Measurements from ENCODE around the gene PTPRM.
"Not testable (repeated sequence)": the region's sequence is repeated elsewhere in the genome, so short reads cannot be mapped to it uniquely, and the experiment has no call there.

The PTPRM gene

DNA sequence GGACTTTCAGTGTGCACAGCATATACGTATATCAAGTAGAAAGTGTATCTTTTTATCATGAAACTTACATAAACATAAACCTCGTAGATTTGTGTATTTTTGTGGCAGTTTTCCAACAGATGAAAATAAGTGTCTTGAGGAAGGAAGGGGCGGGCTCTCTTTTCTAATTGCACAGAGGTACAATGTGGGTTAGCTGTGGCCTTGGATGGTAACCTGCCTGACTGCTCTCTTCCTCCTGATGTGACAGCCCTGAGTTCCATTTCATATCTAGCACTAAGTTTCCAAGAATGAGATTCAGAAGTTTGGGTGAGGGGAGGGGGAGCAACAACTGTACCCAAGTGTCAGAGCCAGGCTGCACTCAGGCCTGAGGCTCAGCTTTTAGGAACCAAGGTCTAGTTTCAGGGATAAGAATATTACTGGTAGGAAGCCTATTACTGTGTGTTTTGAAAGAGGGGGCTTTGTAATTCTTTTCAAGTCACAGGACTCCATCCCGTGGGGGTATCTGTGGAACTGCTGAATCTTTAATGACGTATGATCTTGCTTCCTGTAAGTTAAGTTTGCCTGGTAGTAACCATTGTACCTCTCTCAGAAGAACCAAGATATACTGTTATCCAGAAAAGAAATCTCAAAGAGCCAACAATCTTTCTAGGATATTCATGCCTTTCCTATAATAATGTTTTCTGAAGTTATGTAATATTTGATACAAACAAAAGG, 483.7 kb downstream of the PTPRM start:
- DNase-seq (ENCODE audit: low spot score): no peak

DNA sequence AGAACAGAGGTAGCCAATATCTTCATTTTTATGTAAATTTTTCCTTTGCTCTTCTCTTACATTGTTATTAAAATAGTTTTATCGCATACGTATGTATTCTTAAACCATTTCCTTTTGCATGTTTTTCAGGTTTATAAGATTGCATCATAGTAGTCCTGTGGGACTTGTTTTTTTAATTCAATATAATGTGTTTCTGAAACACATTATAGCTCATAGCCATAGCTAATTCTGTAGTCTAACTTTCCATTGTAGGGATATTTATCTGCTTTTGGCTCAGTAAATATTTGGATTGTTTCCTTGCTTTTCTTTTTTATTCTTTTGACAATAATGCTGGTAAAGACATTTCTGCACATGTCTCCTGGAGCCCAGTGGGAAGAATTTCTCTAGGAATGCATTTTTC, 484.3 kb downstream of the PTPRM start:
- DNase-seq (ENCODE audit: low spot score): no peak

DNA sequence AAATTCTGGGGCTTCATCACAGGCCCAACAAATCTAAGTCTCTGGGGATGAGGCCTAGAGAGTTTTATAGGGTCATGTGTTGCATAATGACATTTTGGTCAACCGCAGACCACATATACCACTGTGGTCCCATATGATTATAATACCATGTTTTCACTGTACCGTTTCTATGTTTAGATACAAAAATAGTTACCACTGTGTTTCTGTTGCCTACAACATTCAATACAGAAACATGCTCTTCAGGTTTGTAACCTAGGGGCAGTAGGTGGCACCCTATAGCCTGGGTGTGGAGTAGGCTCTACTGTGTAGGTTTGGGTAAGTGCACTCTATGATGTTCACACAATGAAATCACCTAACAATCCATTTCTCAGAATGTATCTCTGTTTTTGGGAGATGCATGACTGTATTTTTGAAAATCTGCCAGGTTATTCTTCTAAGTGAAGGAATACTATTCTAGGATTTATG, 485.2 kb downstream of the PTPRM start:
- peak; percentile 2 for DNase-seq (ENCODE audit: low spot score)

DNA sequence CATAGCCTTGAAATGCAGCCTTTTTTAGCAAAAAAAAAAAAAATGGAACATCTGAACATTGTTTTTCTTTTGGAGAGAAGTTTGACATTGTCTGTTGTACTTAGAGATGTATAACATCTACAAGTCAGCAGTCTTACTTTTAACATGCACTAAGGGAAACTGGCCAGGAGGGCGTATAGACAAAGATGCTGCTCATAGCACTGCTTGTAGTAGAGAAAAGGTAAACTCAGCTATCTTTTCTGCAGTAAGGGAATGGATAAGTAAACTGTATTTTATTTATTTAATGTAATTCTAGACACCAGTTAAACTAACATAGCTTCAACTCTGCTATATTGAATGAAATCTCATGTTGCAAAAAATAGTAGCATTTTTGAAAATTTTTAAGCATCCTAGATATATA, 489.6 kb downstream of the PTPRM start:
- no peak for DNase-seq (ENCODE audit: low spot score)

DNA sequence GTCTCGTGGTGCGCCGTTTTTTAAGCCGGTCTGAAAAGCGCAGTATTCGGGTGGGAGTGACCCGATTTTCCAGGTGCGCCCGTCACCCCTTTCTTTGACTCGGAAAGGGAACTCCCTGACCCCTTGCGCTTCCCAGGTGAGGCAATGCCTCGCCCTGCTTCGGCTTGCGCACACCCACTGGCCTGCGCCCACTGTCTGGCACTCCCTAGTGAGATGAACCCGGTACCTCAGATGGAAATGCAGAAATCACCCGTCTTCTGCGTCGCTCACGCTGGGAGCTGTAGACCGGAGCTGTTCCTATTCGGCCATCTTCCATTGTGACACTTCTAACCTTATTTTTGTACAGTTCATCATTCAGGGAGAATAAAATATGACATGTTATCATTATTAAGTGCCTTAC, 496.0 kb downstream of the PTPRM start:
- DNase-seq (ENCODE audit: low spot score): not testable (repeated sequence)

DNA sequence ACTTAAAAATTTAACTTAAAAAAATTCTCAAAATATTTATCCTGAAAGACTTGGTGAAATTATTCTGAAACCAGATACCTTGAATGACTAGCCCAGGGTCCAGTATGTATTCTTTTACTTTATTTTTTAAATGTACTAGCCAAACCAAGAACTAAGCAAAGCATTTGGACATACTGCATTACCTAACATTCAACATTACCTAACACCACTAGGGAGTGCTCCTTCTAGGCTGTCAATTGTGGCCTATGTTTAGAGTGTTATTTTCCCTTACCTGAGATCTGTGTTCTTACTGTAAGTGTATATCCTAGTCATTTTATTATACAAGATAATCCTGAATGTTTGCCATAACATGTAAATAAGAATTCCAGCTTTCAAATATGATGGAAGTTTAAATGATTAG, 496.6 kb downstream of the PTPRM start:
- no peak for DNase-seq (ENCODE audit: low spot score)

DNA sequence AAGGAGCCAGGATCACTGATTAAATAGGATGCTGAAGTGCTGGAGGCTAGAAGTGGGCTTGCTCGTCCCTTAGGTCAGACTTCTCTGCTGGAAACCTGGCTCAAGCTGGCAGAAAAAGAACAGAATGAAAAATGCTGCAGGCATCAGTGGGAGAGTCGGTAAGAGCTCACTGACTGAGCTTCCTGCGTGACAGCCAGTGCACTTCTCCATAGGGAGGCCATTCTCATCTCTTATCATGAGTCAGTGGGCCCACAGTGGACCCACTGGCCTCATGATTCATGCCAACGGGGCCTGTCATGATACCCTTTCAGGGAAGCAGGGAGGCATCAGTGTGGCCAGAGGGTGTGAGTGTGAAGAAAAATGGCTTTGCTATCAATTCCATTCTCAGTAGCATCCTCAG, 498.2 kb downstream of the PTPRM start:
- no peak for DNase-seq (ENCODE audit: low spot score)

DNA sequence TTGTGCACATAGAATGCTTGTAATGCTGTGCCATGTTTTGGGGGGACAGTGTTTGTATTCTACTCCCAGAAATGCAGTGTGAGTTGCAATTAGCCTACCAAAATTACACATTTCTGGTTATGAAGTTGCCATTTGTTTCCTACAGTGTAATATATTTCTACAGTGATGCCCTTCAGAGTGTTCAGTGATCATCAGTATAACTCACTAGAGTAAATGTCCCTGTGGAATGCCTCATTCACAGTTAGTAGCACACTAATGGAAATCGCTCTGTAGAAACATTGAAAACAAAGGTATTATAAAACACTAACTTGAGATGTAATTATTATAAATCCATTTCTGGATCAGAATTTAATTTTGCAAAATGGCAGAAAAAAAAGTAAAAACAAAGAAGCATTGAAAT, 498.7 kb downstream of the PTPRM start:
- DNase-seq (ENCODE audit: low spot score): no peak

DNA sequence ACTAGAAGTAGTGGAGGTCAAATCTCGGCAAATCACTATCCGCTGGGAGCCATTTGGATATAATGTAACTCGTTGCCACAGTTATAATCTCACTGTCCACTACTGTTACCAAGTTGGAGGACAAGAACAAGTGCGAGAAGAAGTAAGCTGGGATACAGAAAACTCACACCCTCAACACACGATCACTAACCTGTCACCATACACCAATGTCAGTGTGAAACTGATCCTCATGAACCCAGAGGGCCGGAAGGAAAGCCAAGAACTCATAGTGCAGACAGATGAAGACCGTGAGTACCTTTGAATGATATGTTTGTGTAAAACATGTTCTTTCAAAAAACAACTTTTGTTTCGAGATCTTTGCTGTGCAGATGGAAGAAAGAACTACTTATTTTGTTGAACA, 502.6 kb downstream of the PTPRM start:
- DNase-seq (ENCODE audit: low spot score): no peak

DNA sequence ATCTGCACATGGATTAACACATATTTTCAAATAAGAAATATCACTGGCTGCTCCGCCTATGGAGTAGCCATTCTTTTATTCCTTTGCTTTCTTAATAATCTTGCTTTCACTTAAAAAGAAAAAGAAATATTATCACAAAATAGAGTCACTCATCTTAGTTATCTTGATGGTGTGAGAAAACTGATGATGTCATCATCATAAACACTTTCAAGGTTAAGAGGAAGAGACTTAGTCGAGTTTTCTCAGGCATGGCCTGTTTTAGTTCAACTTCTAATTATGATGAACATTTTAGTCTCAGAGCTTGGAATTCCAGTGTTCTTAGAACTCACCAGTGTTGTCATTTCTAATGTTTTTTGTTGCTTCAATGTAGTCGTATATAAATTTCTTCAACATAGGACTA, 506.1 kb downstream of the PTPRM start:
- no peak for DNase-seq (ENCODE audit: low spot score)

DNA sequence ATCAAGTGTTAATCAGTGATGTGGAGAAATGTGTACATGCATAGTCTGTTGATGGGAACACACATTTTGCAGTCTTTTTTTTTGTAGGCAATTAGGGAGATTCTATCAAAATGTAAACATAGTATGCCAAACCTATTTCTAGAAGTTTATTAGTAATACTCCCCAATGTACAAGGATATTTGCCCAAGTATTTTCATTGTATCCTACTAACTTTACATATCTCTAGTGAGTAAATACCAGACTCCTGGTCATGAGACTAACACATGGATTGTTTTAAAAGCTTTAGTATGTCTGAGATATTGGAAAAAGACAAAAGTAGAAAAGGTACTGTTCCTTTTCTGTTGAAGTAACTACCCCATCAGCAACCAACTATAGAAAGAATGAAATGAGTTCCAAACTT, 513.0 kb downstream of the PTPRM start:
- DNase-seq (ENCODE audit: low spot score): no peak

DNA sequence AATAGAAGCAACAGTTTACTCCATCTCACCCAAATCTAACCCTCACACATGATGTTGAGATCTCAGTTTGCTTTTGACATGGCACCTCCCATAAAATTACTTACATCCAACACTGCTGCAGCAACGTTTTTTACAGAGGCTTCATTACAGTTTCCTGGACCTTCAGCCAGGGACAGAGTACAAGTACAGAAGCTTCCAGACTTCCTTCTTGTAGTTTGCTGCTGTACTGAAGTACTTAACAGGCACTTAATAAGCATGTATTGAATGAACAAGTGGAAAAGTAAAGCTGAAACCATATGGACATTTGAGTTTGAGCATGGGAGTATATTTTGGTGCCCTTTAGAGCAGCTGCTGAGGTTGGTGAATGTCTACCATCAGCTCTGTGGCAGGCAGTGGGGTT, 514.2 kb downstream of the PTPRM start:
- DNase-seq (ENCODE audit: low spot score): no peak

DNA sequence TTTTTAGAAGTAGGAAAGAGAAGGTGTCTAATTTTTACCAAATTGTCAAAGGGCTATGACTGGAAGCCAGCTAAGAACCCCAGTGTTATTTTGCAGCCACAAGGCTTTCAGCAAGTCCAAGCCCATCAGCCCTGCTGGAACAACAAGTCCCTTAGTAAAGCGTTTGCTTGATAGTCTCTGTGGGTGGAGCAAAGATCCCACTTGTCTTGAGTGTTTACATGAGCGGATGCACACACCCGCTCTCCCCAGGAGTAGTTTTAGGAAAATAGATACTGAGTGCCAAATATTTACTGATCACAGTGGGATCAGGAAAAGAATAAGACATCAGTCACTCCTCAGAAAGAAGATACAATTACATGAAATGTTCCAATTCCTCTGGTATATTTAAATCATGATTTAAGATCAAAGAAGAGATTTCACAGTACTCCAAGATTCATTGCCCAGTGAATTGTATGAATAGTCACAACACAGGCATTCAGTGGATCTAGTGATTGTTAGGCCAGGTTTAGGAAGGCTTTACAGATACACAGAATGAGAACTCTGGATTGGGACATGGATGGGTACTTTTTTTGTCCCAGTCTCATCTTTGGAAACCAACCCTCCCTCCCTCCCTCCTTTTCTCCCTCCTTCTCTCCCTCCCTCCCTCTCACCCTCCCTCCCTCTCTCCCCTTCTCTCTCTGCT, 514.9 kb downstream of the PTPRM start:
- DNase-seq (ENCODE audit: low spot score): no peak

DNA sequence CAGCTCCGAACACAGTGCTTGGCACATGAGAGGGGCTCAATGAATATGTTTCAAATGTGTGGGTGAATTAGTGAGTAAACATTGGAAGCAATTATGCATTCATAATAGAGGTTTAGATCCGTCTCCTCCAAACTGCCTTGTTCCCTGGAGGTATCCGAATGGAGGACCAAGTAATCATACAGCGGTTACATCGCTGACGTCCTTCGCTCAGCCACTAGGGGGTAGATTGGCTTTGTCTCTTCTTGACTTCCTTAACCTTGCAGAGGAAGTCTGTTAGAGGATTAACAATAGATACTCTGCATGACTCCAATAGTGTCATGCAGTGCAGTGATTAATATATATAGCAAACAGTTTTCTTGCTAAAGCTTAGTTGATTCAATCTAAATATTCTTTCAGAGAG, 517.0 kb downstream of the PTPRM start:
- DNase-seq (ENCODE audit: low spot score): peak; percentile 64

DNA sequence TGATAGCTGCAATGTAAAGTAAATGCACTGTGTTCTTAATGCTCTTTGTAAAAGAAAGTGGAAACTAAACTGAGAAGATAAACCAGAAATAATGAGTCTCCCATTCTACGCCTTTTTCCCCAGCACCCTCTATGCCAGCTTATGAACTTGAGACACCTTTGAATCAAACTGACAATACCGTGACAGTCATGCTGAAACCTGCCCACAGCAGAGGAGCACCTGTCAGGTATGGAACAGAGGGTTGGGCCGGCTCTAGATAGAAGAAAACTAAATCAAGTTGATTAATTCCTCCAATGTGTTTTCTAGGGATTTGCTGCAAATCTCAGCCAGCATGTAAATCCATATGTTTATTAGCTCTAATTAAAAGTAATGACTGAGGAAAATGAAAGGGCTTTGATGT, 521.5 kb downstream of the PTPRM start:
- no peak for DNase-seq (ENCODE audit: low spot score)

DNA sequence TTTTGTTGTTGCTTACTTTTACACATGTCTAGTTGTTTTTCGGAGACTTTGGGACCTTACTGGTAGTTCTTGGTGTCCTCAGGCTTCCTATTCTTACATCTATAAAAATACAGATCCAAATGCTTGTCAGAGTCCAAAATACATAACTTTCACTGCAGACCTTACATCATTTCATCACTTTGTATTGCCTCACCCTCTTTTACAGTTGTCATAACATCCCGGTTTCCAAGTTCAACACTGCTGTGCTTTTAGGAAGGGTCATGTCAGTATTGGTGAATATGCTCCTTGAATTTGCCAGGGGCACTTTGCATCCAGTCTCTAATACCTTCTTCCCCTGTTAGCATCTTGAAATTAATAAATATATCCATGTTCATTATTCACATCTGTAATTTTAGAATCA, 523.9 kb downstream of the PTPRM start:
- no peak for DNase-seq (ENCODE audit: low spot score)

DNA sequence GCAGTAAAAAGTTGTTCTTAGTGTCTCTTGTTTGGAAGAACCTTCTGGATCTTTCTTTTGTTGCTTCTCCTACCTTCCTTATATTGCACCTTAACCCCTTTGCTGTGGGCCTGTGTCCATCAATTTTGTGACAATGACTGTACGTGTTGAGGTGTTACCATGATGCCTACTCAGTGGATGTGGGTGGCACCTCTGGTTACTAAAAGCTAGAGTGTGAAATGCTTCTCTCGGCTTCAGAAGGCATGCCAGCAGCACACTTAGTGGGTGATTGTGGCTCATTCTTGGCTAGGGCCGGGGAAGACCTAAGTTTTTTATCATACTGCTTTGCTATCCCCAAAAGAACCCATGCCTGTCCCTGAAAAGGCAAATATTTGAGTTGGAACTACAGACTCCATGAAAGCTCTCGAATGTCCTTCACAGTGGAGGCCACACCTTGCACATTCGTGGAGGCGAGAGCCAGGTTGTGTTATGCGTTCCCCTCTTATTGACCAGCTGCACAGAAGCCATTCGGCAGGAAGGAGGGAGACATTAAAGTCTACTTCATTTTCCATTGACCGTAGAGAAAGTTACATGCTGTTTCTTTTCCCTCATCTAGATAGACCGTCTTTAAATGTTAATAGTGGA, 528.9 kb downstream of the PTPRM start:
- no peak for DNase-seq (ENCODE audit: low spot score)

DNA sequence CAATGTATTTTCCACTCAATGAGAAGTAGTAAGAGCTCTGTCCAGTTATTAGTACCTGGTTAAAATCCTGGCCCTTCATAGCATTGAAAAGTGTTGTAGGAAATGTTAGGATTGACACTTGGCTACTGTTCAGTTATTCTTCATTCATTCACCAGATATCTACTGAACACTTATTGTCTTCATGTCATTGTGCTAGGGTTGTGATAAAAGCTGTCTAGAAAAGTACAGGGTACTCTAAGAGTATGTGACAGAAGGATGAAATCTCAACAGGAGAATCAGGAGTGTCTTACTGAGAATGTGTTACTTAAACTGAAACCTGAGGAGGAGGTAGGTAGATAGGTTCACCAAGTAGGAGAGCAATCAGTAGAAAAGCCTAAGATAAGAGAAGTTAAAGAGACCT, 530.3 kb downstream of the PTPRM start:
- DNase-seq (ENCODE audit: low spot score): no peak

DNA sequence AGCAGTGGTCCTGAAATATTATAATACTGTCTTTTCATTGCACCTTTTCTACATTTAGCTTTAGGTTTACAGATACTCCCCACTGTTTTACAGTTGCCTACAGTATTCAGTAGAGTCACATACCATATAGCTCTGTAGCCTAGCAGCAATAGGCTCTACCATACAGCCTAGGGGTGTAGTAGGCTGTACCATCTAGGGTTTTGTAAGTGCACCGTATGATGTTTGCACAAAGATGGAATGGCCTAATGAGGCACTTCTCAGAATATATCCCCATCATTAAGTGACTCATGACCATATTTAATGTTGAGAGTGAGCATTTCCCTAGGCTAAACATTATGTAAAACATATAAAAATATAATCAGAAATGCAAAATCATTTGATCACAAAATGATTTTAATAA, 530.8 kb downstream of the PTPRM start:
- no peak for DNase-seq (ENCODE audit: low spot score)

DNA sequence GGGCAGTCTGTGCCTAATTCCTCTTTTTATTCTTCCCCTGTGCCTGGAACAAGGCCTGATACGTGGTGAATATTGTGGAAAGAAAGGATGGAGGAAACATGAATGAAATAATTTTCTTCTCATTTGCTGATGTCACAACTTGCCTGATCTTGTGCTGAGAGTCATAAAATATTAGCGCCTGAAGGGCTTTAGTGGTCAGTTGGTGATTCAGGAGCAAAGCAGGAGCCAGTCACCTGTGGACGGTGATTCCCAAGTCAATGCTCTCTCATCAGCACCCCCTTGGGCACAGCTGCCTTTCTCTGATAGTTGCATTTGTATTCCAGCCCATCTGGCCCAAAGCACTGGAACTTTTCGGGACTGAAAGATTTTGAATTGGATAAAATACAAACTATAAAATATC, 539.5 kb downstream of the PTPRM start:
- DNase-seq (ENCODE audit: low spot score): no peak

DNA sequence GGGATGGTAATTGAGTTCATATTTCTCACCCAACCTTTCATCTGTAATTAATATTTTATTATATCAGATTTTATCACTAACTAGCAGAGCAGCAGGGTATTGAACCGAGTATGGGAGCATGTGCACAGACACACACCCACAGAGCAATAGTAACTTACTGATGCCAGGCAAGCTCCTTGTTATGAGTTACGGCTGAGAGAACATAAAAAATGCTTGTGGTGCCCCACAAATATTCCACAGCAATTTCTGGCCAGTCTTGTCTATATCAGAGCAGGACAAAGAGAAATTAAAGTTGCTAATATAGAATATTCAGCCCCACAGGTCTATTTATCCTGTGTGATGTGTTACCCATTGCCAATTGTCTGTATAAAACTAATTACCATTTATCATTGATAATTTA, 540.3 kb downstream of the PTPRM start:
- peak; percentile 30 for DNase-seq (ENCODE audit: low spot score)

DNA sequence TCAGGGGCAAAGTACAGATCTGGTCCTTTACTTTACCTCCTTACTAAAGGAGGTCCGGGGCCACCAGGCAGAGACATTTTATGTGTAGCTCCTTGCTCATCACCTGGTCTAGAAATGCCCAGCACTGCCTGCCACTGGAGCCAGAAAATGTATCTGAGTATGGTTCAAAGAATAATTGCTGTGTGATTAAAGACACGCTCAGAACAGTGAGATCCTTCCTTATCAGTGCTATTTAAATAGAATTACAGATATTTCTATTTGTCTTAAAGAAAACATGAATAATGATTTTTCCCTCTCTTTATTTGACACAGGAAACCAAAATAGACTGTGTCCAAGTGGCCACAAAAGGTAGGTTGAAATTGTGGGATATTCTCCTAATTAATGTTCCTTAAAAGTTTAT, 547.4 kb downstream of the PTPRM start:
- no peak for DNase-seq (ENCODE audit: low spot score)

DNA sequence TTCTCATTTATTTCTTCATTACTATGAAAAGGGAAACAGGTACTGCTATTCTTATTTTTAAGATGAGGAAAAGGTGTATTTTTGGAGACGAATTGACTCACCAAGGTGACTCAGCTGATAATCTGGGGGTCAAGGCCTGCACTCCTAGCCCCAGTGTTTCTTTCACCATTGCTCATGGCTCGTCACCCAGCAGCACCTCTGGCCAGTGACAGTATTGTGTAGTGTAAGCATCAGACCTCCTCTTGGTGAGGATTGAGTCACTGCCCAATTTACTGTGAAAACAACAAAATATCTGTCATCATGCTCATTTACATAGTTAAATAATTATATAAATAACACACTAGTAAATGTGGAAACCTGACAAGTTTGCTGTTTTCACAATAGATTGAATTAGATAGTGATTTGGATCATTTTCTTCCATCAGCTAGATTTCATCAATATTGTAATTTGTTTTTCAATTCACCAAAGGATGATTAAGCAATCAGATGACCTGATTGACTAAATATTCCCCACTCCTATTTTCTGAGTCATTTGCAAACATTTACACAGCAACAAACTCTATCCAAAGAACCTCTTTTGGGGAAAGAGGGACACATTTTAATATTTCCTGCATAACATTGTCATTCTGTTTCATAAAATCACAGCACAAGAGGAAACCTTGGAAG, 549.4 kb downstream of the PTPRM start:
- DNase-seq (ENCODE audit: low spot score): peak; percentile 79

Measured in AG08395 (cell line).